Prostate gland (tissue), 2 donors: ENCODE measurements around the gene MKNK2. TPM values are rescaled to one million over a fixed set of nuclear protein-coding genes. Genes with fewer than 3 reads are reported as not detected.

ENCODE experiments used
- DNase-seq: peaks from one replicate; pipeline ENCODE4 v3.0.0-alpha.2; 2019; ENCODE audit warnings: low spot score
- H3K27ac ChIP-seq, 2 donors: fragments of 200-600 bp; sonication (generic); 2 replicates each; pipeline ENCODE4 v1.5.1; 2017 to 2019
- H3K27me3 ChIP-seq: fragments of 200-600 bp; sonication (generic); replicated peaks from 2 replicates; pipeline ENCODE4 v1.5.1; 2019; ENCODE audit not compliant: insufficient read depth
- H3K36me3 ChIP-seq, 2 donors: fragments of 200-600 bp; sonication (generic); 1 replicate in 1 of 2; 2 replicates in 1 of 2; pipeline versions ENCODE4 v1.5.1 to v1.8.1; 2017 to 2019
- H3K4me1 ChIP-seq: fragments of 200-600 bp; sonication (generic); replicated peaks from 2 replicates; pipeline ENCODE4 v1.5.1; 2019
- H3K4me3 ChIP-seq, 2 donors: fragments of 200-600 bp; sonication (generic); 2 replicates each; pipeline ENCODE4 v1.5.1; 2017 to 2019
- H3K9me3 ChIP-seq: fragments of 200-600 bp; sonication (generic); 2 replicates; pipeline ENCODE4 v1.5.1; 2017
- POLR2A ChIP-seq: fragments of 450-650 bp; IDR thresholded peaks from one replicate; pipeline ENCODE4 v1.6.1; 2016; ENCODE audit warnings: antibody characterized with exemption, mild to moderate bottlenecking
- POLR2AphosphoS5 ChIP-seq: sonication (generic); formaldehyde crosslinking; IDR thresholded peaks from one replicate; pipeline ENCODE4 v1.6.1; 2017; ENCODE audit warnings: antibody characterized with exemption
- WGBS: methylation state at CpG from one replicate; pipeline ENCODE4 v1.1.5; 2018; 5-methylcytosine and 5-hydroxymethylcytosine counted together
- intact Hi-C: fragments of 100-400 bp; cut with DNase I; formaldehyde crosslinking; loops from one replicate; pipeline ENCODE4 v1.14.2; 2022
- total RNA-seq, 2 donors: library from RNA; depleted of rRNA; stranded (reverse); fragments of >200 nt; gene quantifications; one replicate each; pipeline ENCODE4 v1.1.0, GENCODE V29; 2016
- TF ChIP-seq, protein P1 (sequence below), 4 experiments: fragments of 200-600 bp in 2 of 4; fragments of 450-650 bp in 2 of 4; sonication (generic) in 2 of 4; IDR thresholded peaks; 1 replicate in 3 of 4; 2 replicates in 1 of 4; pipeline ENCODE4 v1.5.1; 2016 to 2019; ENCODE audit warnings: antibody characterized with exemption in 4 of 4, mild to moderate bottlenecking in 2 of 4, moderate library complexity in 2 of 4

Gene MKNK2
- total RNA-seq, 2 donors from 2014 or later, result 141 to 189 TPM

DNA sequence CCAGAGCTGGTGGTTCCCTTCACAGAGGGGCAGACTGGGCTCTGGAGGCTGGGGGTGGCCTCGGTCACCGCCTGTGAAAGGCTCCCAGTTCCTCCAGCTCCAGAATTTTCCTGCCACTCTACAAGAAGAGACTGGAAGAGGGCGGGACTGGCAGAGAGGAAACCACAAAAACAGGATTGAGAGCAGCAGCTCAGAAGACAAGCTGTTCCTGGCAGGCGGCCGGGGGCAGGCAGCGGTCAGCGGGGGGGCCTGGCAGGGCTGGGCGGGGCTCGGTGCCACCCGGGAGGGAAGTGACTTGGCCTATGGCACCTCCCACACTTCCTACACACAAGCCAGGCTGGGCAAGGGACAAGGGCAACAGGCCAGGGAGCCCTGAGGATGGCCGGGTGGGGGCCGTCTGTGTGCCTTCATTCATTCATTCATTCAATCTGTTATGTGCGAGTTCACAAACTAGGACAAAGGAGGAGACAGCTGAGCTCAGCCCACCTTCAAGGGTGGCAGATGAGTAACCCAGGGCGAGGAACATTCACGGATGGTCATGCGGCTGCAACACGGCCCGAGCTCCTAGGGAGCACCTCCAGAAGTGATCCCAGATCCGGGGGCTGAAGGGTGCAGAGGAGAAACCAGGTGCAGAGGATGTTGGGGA, 18.6 kb downstream of the MKNK2 start:
- H3K36me3 ChIP-seq, result no peaks in the 10 kb centered on the region
- peaks cover 11% of the 10 kb centered on the region for H3K4me1 ChIP-seq
- no peaks in the 10 kb centered on the region for H3K27me3 ChIP-seq
- H3K27ac ChIP-seq, result peak overlapping the region; percentile 99 to 100
- intact Hi-C loops, result no loop called here
- peak; percentile 98 for DNase-seq
- peak overlapping the region; percentile 3 to 6 for H3K4me3 ChIP-seq
- 2% methylated on average over 19 of the region's 19 CpGs for WGBS
- no peaks in the 10 kb centered on the region for H3K9me3 ChIP-seq
- TF ChIP-seq POLR2AphosphoS5 (peak; percentile 100), POLR2A (peak; percentile 75)
- TF ChIP-seq, protein P1, sequence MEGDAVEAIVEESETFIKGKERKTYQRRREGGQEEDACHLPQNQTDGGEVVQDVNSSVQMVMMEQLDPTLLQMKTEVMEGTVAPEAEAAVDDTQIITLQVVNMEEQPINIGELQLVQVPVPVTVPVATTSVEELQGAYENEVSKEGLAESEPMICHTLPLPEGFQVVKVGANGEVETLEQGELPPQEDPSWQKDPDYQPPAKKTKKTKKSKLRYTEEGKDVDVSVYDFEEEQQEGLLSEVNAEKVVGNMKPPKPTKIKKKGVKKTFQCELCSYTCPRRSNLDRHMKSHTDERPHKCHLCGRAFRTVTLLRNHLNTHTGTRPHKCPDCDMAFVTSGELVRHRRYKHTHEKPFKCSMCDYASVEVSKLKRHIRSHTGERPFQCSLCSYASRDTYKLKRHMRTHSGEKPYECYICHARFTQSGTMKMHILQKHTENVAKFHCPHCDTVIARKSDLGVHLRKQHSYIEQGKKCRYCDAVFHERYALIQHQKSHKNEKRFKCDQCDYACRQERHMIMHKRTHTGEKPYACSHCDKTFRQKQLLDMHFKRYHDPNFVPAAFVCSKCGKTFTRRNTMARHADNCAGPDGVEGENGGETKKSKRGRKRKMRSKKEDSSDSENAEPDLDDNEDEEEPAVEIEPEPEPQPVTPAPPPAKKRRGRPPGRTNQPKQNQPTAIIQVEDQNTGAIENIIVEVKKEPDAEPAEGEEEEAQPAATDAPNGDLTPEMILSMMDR (IDR thresholded peaks at IDR 0.05), result no peak

DNA sequence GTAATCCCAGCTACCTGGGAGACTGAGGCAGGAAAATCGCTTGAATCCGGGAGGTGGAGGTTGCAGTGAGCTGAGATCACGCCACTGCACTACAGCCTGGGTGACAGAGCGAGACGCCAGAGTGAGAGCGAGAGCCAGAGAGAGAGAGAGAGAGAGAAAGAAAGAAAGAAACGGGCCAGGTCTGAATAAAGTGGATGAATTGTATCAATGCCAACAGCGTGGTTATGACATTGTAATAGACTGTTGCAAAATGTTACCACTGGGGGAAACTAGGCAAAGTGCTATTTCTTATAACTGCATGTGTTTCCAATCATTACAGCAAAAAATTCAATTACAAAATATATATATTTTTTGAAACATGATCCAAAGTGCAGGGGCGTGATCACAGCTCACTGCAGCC, 23.7 kb downstream of the MKNK2 start:
- intact Hi-C loops, result no loop called here
- Histone ChIP-seq H3K9me3 (no peaks in the 10 kb centered on the region), H3K36me3 (no peaks in the 10 kb centered on the region), H3K27me3 (no peaks in the 10 kb centered on the region), H3K4me3 (no peak overlapping the region), H3K27ac (peak overlapping the region; percentile 16 to 76), H3K4me1 (peaks cover 7% of the 10 kb centered on the region)
- no peak for DNase-seq
- no peak for TF ChIP-seq POLR2A
- TF ChIP-seq, protein P1 (IDR thresholded peaks at IDR 0.05), result peak in 2 of 4 experiments; percentile 9 to 34
- 44% methylated on average over 9 of the region's 9 CpGs for WGBS

DNA sequence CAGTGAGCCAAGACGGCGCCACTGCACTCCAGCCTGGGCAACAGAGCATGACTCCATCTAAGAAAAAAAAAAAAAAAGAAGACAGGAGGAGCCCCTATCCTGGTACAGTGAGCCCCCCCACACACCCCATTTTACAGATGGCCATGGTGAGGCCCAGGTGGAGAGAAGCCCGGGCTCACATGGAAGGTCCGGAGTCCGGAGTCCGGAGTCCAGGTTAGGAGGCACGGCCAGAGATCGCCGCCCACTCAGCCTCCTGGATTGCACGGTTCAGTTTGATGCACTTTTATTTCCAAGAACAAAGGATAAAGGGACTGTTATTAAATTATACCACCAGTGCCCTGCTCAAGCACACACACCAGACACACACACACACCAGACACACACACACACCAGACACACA, 24.3 kb downstream of the MKNK2 start:
- H3K36me3 ChIP-seq, result no peaks in the 10 kb centered on the region
- H3K27ac ChIP-seq, result no peak overlapping the region
- intact Hi-C loops, result no loop called here
- TF ChIP-seq POLR2AphosphoS5, result no peak
- no peak for TF ChIP-seq POLR2A
- TF ChIP-seq, protein P1 (IDR thresholded peaks at IDR 0.05), result no peak
- no peak overlapping the region for H3K4me3 ChIP-seq
- whole genome bisulfite sequencing, result 88% methylated on average over 10 of the region's 10 CpGs
- H3K27me3 ChIP-seq, result no peaks in the 10 kb centered on the region
- no peaks in the 10 kb centered on the region for H3K9me3 ChIP-seq
- H3K4me1 ChIP-seq, result peaks cover 4% of the 10 kb centered on the region
- no peak for DNase-seq

DNA sequence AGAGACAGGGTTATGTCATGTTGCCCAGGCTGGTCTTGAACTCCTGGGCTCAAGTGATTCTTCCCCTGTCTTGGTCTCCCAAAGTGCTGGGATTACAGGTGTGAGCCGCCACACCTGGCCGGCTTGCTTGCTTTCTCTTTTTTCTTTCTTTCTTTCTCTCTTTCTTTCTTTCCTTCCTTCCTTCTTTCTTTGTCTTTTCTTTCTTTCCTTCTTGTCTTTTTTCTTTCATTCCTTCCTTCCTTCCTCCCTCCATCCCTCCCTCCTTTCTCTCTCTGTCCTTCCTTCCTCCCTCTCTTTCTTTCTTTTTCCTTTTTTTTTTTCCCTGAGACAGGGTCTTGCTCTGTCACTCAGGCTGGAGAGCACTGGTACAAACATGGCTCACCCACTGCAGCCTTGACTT, 28.8 kb downstream of the MKNK2 start:
- no peaks in the 10 kb centered on the region for H3K4me1 ChIP-seq
- no peak overlapping the region for H3K27ac ChIP-seq
- no peaks in the 10 kb centered on the region for H3K27me3 ChIP-seq
- no peaks in the 10 kb centered on the region for H3K9me3 ChIP-seq
- WGBS, result 92% methylated on average over 2 of the region's 2 CpGs
- no peaks in the 10 kb centered on the region for H3K36me3 ChIP-seq
- intact Hi-C loops, result no loop called here
- no peak for DNase-seq
- no peak for TF ChIP-seq POLR2A
- TF ChIP-seq, protein P1 (IDR thresholded peaks at IDR 0.05), result no peak
- TF ChIP-seq POLR2AphosphoS5, result no peak
- H3K4me3 ChIP-seq, result no peak overlapping the region

DNA sequence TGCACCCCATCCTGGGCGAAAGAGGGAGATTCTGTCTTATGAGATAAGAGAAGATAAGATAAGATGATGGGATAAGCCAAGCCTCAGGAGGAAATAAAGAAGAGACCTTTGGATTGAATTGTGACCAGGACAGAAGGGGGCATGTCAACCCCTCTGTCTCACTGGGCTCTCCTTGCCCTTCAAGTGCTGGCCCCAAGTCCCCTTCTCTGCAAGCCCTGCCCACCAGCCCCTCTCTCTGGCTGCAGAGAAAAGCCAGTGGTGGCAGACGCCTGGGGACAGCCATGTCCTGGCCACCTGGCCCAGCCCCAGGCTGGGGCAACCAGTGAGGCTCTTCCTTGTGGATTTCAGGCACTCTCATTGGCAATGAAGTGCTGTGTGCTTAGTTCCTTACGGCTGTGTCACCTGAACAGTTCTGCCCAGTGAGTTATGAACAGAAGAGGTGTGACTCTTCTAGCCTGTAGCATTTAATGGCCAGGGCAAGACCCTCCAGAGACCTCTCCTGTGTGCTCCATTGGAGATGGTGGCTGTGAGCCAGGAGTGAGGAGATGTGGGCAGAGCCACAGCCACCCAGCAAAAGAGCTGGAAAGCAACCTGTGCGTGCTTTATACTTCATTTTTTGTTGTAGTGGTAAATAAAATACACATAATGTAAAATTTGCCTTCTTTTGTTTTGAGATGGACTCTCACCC, 29.4 kb downstream of the MKNK2 start:
- WGBS, result 67% methylated on average over 3 of the region's 4 CpGs

More for the DNA sequence above, 29.4 kb downstream of the MKNK2 start:
- H3K36me3 ChIP-seq, result no peaks in the 10 kb centered on the region
- TF ChIP-seq POLR2A (no peak), POLR2AphosphoS5 (no peak)
- TF ChIP-seq, protein P1 (IDR thresholded peaks at IDR 0.05), result no peak
- no peak overlapping the region for H3K4me3 ChIP-seq
- no peaks in the 10 kb centered on the region for H3K9me3 ChIP-seq
- H3K27ac ChIP-seq, result no peak overlapping the region
- H3K27me3 ChIP-seq, result no peaks in the 10 kb centered on the region
- intact Hi-C loops, result no loop called here
- no peak for DNase-seq
- no peaks in the 10 kb centered on the region for H3K4me1 ChIP-seq
